Endothelial cell of umbilical vein (primary cell): ENCODE measurements around the gene CARD9.

Source experiments
- EZH2 ChIP-seq: IDR thresholded peaks from 2 replicates; pipeline ENCODE4 v1.6.1; 2012; ENCODE audit warnings: borderline replicate concordance, low read depth, mild to moderate bottlenecking, moderate library complexity, low read length, inconsistent platforms; ENCODE audit not compliant: severe bottlenecking
- FOS ChIP-seq: IDR thresholded peaks from 2 replicates; pipeline ENCODE4 v1.6.1; 2011; ENCODE audit warnings: mild to moderate bottlenecking, low read length, moderate library complexity, borderline replicate concordance; ENCODE audit not compliant: insufficient read depth
- JUN ChIP-seq: IDR thresholded peaks from 2 replicates; pipeline ENCODE4 v1.6.1; 2011; ENCODE audit warnings: borderline replicate concordance, low read depth; ENCODE audit not compliant: insufficient read length, insufficient read depth
- MYC ChIP-seq: IDR thresholded peaks from one replicate; pipeline ENCODE4 v1.6.1; 2011; ENCODE audit warnings: mild to moderate bottlenecking, low read depth, low read length
- POLR2A ChIP-seq: IDR thresholded peaks from 2 replicates; pipeline ENCODE4 v1.6.1; 2012; ENCODE audit warnings: low read depth, mild to moderate bottlenecking, control low read depth, low read length
- POLR2AphosphoS5 ChIP-seq: IDR thresholded peaks from 2 replicates; pipeline ENCODE4 v1.6.1; 2012; ENCODE audit warnings: low read depth, mild to moderate bottlenecking, control low read depth, low read length, moderate library complexity; ENCODE audit not compliant: insufficient read depth
- TF ChIP-seq, protein P1 (sequence below), 2 donors: IDR thresholded peaks; 1 replicate in 1 of 2; 2 replicates in 1 of 2; pipeline ENCODE4 v1.5.1; 2011; ENCODE audit warnings: low read length in 2 of 2, mild to moderate bottlenecking in 2 of 2, moderate library complexity in 2 of 2, control low read depth in 1 of 2, inconsistent platforms in 1 of 2, low read depth in 1 of 2; ENCODE audit not compliant: insufficient read depth in 1 of 2; ENCODE audit errors: extremely low read depth in 1 of 2
- TF ChIP-seq, protein P2 (sequence below): IDR thresholded peaks from 2 replicates; pipeline ENCODE4 v1.6.1; 2011; ENCODE audit not compliant: insufficient read depth, insufficient read length

DNA sequence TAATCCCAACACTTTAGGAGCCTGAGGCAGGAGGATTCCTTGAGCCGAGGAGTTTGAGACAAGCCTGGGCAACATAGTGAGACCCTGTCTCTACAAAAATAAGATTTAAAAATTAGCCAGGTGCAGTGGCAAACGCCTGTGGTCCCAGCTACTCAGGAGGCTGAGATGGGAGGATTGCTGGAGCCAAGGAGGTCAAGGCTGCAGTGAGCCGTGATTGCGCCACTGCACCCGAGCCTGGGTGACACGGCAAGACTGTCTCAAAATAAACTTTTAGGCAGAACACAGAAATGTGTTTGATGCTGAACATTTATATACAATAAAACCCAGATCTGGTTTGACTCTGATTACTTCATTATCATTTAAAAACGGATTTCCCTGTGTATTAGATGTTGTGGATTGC lies 32.0 kb upstream of the CARD9 start:
- TF ChIP-seq POLR2A, result no peak
- TF ChIP-seq, protein P1, sequence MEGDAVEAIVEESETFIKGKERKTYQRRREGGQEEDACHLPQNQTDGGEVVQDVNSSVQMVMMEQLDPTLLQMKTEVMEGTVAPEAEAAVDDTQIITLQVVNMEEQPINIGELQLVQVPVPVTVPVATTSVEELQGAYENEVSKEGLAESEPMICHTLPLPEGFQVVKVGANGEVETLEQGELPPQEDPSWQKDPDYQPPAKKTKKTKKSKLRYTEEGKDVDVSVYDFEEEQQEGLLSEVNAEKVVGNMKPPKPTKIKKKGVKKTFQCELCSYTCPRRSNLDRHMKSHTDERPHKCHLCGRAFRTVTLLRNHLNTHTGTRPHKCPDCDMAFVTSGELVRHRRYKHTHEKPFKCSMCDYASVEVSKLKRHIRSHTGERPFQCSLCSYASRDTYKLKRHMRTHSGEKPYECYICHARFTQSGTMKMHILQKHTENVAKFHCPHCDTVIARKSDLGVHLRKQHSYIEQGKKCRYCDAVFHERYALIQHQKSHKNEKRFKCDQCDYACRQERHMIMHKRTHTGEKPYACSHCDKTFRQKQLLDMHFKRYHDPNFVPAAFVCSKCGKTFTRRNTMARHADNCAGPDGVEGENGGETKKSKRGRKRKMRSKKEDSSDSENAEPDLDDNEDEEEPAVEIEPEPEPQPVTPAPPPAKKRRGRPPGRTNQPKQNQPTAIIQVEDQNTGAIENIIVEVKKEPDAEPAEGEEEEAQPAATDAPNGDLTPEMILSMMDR (IDR thresholded peaks at IDR 0.05; ENCODE audit: extremely low read depth in 1 of 2, insufficient read depth in 1 of 2, low read depth in 1 of 2, low read length in 2 of 2), result no peak
- no peak for TF ChIP-seq EZH2
- no peak for TF ChIP-seq FOS
- TF ChIP-seq, protein P2, sequence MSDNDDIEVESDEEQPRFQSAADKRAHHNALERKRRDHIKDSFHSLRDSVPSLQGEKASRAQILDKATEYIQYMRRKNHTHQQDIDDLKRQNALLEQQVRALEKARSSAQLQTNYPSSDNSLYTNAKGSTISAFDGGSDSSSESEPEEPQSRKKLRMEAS, result no peak
- TF ChIP-seq JUN, result no peak
- TF ChIP-seq MYC, result no peak
- TF ChIP-seq POLR2AphosphoS5, result no peak
